WERI-Rb-1 (cell line): ENCODE results near the gene GALT.

ENCODE experiments used
- DNase-seq: peaks from one replicate; pipeline ENCODE4 v3.0.0-alpha.2; 2020
- H3K27ac ChIP-seq: fragments of 250-450 bp; sonication (Bioruptor Pico); 2 replicates; pipeline ENCODE4 v1.5.1; 2020; ENCODE audit warnings: mild to moderate bottlenecking, moderate library complexity
- H3K27me3 ChIP-seq: fragments of 250-450 bp; sonication (Bioruptor Pico); 2 replicates; pipeline ENCODE4 v1.5.1; 2021; ENCODE audit warnings: mild to moderate bottlenecking, low read depth, moderate library complexity; ENCODE audit not compliant: insufficient read depth, severe bottlenecking
- H3K36me3 ChIP-seq: fragments of 250-450 bp; sonication (Bioruptor Pico); 2 replicates; pipeline ENCODE4 v1.5.1; 2020; ENCODE audit warnings: mild to moderate bottlenecking, moderate library complexity
- H3K4me3 ChIP-seq: 2 replicates; pipeline ENCODE4 v1.5.1; 2011; ENCODE audit warnings: low read depth, mild to moderate bottlenecking, control low read depth, low read length
- H3K9me3 ChIP-seq: fragments of 250-450 bp; sonication (Bioruptor Pico); 2 replicates; pipeline ENCODE4 v1.5.1; 2021; ENCODE audit warnings: mild to moderate bottlenecking, moderate library complexity; ENCODE audit not compliant: severe bottlenecking
- CTCF ChIP-seq: IDR thresholded peaks from 2 replicates; pipeline ENCODE4 v1.5.1; 2011; ENCODE audit warnings: low read depth, mild to moderate bottlenecking, control low read depth, inconsistent platforms, low read length

The GALT gene

DNA sequence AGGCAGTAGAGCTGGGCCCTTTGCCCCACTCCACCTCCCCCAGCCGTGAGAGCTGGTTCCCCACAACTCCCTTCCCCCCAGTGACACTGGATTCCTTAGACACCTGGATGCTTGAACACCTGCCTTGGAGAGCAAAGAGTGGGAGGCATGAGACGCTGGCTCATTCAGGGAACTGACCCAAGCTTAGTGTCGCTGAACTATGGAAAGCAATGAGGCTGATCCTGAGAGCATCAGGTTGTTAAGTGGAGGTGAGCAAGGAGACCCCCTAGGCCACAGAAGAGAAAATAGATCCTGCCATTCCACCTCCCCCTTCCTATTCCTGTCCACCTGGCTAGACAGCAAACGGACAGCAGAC lies 42.6 kb downstream of the GALT start:
- Histone ChIP-seq H3K27me3 (no peaks in the 10 kb centered on the region), H3K27ac (no peak overlapping the region), H3K4me3 (no peak overlapping the region), H3K9me3 (no peaks in the 10 kb centered on the region), H3K36me3 (no peaks in the 10 kb centered on the region)
- TF ChIP-seq CTCF, result no peak
- no peak for DNase-seq

- H3K4me3 ChIP-seq, result no peak overlapping the region
- TF ChIP-seq CTCF, result no peak
- no peaks in the 10 kb centered on the region for H3K9me3 ChIP-seq
- no peaks in the 10 kb centered on the region for H3K36me3 ChIP-seq
- no peak for DNase-seq
- H3K27ac ChIP-seq, result no peak overlapping the region
- no peaks in the 10 kb centered on the region for H3K27me3 ChIP-seq
Measured at GRCh38 chr9:34689512-34689911, 43.0 kb downstream of the GALT start.

DNA sequence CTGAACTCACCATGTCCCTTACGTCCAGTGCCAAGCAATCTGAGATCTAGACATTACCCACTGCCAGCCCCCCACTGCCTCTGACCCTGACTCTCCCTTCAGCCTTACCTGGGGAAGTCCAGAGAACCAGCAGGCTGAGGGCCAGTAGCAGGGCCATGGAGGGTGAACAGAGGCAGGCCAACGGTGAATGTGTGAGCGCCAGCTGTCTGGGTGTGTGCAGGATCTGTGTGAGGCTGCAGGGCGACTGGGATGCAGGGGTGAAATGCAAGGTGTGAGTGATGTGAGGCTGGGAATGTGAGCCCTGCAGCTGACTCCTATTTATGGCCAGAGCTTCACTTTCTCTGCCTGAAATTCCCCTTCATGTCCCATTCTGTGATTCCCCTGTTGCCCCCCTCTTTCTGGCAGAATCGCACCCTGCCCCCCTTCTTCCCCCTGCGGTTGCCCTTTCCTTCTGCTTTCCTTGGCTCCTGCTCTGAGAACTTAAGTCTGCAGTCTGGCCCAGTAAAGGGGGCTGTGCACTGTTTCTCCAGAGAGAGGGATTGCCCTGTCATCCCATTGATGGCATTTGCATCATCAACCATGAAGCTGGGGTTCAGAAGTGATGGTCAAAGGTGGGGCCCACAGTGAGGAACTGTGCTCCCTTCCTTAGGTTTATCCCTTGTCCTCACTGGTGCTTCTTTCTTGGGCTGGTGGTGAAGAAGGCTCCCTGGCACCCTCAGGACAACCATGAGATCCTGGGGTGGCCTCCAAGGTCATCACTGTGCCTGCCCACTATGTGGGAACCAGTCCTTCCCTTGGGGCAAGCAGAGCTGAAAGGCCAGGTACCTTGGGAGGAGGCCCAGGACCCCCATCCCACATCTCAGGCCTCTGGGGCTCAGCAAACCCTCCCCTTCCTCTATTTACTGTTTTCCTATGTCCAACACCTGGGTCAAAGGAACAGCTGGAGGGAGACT lies 44.8 kb downstream of the GALT start, which contains the start of gene CCL19:
Gene CCL19, minus strand, starts transcription at position 294 of the 953 bp plus-strand sequence. Its CDS starts 137 bp downstream, at position 157.
- H3K27ac ChIP-seq, result no peak within 1 kb of the TSS
- no peak for TF ChIP-seq CTCF
- DNase-seq, result no peak
- H3K36me3 ChIP-seq, result no peaks in the 10 kb centered on the region
- H3K9me3 ChIP-seq, result no peaks in the 10 kb centered on the region
- no peak within 1 kb of the TSS for H3K4me3 ChIP-seq
- no peaks in the 10 kb centered on the region for H3K27me3 ChIP-seq

DNA sequence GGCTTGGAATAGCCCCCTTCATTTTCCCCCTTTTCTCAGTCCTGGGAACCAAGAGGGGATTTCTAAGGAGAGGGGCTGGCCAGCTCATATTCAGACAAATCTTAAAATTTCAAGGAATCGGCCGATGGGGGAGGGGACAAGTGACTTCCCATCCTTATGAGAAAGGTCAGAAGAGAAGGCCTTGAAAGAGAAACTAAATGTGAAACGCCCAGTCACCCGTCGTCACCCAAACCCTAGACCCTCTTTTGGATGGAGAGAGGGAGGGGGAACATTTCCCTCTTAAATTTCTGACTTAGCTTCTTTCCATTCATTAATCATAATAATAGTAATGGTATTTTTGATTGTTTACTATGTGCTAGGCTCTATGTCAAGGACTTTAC lies 45.5 kb downstream of the GALT start:
- H3K9me3 ChIP-seq, result no peaks in the 10 kb centered on the region
- no peak overlapping the region for H3K27ac ChIP-seq
- H3K27me3 ChIP-seq, result no peaks in the 10 kb centered on the region
- TF ChIP-seq CTCF, result no peak
- H3K4me3 ChIP-seq, result no peak overlapping the region
- no peak for DNase-seq
- H3K36me3 ChIP-seq, result no peaks in the 10 kb centered on the region

DNA sequence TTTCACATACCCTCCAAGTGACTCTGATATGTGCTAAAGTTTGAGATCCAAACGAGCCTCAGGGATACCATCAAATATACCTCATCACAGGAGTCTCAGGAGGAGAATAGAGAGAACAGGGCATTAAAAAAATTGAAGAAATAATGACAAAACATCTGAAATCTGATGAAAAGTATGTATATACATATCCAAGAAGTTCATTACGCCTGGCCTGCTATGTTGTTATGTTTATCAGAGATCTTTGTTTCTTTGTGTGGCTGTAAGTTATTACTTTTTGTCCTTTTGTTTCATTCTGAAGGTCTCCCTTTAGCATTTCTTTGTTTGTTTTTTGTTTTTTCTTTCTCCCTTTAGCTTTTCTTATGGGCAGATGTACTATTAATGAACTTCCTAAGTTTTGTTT lies 47.1 kb downstream of the GALT start:
- Histone ChIP-seq H3K27me3 (no peaks in the 10 kb centered on the region), H3K36me3 (no peaks in the 10 kb centered on the region), H3K4me3 (no peak overlapping the region), H3K9me3 (no peaks in the 10 kb centered on the region), H3K27ac (no peak overlapping the region)
- TF ChIP-seq CTCF, result no peak
- no peak for DNase-seq
